Left renal cortex interstitium (tissue), 4 donors: ENCODE results near the gene RAB33B. TPM values are rescaled to one million over a fixed set of nuclear protein-coding genes. Genes with fewer than 3 reads are reported as not detected.
"Not testable (repeated sequence)": the region's sequence is repeated elsewhere in the genome, so short reads cannot be mapped to it uniquely, and the experiment has no call there.

ENCODE experiments used
- DNase-seq, 4 donors: peaks; one replicate each; pipeline ENCODE4 v3.0.0-alpha.2; 2013; ENCODE audit warnings: low read depth in 4 of 4, low spot score in 2 of 4, missing footprints in 1 of 4
- polyA plus RNA-seq, 4 donors: library from polyadenylated mRNA; unstranded; fragments of 120-200 nt; gene quantifications; one replicate each; pipeline ENCODE4 v1.2.1, GENCODE V29; 2013; ENCODE audit not compliant: insufficient read length in 4 of 4

The RAB33B gene
- polyA plus RNA-seq, 4 donors = 10.1 to 13.0 (median 11.4) TPM

DNA sequence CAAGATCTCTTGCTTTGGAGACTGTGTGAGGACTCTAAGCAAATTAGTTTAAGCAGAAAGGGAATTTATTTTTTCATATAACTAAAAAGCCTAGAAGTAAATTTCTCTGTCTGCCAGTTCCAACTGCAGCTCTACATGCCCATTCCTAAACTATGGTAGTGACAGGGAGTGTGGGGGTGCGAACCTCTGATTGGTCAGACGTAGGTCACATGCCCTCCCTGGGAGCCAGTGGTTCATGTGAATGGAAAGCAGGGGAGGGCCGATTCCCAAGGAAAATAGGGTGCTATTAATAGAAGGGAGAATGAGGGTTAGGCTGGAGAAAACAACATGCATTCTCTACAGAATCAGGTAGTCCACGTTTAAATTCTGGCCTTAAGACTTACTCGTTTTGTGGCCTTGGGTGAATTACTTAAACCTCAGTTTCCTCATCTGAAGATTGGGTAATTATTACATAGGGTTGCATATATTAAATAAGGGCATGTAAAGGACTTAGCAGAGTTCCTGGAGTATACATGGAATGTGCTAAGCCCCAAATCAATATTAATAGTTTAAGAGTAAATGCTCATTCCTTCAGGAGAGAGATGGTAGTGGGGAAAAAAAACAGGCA lies 7.2 kb downstream of the RAB33B start:
- no peak for DNase-seq

DNA sequence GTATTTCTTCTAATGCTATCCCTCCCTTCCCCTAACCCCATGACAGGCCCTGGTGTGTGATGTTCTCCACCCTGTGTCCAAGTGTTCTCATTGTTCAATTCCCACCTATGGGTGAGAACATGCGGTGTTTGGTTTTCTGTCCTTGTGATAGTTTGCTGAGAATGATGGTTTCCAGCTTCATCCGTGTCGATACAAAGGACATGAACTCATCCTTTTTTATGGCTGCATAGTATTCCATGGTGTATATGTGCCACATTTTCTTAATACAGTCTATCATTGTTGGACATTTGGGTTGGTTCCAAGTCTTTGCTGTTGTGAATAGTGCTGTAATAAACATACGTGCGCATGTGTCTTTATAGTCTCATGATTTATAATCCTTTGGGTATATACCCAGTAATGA lies 10.6 kb downstream of the RAB33B start:
- DNase-seq = not testable (repeated sequence)

DNA sequence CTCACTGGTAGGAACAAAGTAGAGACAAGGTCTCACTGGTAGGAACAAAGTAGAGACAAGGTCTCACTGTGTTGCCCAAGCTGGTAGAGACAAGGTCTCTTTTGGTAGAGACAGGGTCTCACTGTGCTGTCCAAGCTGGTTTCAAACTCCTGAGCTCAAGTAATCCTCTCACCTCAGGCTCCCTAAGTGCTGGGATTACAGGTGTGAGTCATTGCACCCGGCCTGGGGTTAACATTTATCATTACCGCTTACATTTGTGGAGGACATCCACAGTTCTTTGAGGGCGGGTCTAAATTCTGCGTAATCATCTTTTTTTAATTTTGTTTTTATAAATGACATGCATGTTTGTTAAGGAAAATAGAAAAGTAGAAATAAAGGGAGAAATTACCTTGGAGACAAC lies 12.0 kb downstream of the RAB33B start:
- DNase-seq = no peak

DNA sequence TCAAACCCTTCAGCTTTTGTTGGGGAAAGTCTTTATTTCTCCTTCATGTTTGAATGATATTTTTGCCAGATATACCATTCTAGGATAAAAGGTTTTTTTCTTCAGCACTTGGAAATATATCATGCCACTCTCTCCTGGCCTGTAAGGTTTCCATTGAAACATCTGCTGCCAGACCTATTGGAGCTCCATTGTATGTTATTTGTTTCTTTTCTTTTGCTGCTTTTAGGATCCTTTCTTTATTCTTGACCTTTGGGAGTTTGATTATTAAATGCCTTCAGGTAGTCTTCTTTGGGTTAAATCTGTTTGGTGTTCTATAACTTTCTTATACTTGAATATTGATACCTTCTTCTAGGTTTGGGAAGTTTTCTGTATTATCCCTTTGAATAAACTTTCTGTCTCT lies 14.8 kb downstream of the RAB33B start:
- DNase-seq = not testable (repeated sequence)

DNA sequence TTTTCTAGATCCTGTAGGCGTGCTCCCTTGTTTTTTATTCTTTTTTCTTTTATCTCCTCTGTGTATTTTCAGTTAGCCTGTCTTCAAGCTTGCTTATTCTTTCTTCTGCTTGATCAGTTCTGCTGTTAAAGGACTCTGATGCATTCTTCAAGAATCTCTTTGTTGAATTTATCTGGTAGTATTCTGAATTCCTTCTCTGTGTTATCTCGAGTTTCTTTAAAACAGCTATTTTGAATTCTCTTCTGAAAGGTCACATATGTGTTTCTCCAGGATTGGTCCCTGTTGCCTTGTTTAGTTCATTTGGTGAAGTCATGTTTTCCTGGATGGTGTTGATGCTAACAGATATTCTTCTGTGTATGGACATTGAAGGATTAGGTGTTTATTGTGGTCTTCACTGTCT lies 15.3 kb downstream of the RAB33B start:
- no peak for DNase-seq

DNA sequence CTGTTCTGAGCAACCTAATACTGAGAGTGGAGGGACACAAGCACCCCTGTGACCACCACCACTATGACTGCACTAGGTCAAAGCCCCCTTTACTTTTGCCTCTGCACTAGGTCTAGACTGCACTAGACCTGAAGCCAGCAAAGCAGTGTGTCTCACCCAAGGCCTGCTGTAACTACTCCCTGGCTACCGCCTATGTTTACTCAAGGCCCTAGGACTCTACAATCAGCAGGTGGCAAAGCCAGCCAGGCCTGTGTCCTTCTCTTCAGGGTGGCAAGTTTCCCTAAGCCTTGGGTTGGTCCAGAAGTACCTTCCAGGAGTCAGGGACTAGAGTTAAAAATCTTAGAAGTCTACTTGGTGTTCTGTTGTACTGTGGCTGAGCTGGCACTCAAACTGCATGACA lies 15.9 kb downstream of the RAB33B start:
- no peak for DNase-seq

DNA sequence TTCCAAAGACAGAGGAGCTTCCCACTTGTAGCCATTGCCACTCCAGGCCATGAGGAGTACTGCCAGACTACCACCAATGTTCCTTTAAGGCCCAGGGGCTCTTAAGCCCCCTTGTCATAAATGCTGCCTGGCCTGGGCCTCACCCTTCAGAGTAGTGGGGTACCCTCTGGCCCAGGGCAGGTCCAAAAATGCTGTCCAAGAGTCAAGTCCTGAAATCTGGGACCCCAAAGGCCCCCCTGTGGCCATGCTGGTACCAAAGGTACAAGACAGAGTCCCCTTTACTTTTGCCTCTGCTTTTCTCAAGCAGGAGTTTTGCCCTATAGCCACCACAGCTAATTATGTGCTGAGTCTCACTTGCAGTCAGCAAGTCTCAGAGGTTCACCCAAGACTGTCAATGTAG lies 16.4 kb downstream of the RAB33B start:
- no peak for DNase-seq

DNA sequence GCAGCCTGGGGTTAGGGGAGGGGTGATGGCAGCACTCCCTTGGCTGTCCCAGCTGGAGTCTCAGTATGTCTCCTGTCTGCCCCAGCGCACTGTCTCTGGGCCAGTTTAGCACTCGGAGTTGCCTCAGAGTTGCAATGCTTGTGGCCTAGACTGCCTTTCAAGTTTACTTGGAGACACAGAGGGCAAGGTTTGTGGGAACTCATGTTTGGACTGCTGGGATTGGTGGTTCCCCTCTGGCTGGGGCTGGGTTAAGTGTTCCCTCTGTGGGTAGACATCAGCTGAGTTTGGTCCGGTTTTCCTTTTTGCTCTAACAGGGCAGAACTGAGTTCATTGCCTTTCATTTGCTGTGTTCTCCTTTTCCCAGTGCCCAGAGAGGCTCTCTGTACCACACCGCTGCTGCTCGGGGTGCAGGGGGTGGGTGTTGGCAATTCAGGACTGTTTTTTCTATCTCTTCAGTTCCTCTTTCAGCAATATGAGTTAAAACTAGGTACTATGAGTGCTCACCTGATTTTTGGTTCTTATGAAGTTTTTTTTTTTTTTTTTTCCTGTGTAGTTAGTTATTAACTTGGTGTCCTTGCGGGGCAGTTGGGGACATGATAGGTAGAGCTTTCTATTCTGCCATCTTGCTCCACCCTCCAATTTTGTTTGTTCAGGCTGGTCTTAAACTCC lies 17.2 kb downstream of the RAB33B start:
- no peak for DNase-seq

DNA sequence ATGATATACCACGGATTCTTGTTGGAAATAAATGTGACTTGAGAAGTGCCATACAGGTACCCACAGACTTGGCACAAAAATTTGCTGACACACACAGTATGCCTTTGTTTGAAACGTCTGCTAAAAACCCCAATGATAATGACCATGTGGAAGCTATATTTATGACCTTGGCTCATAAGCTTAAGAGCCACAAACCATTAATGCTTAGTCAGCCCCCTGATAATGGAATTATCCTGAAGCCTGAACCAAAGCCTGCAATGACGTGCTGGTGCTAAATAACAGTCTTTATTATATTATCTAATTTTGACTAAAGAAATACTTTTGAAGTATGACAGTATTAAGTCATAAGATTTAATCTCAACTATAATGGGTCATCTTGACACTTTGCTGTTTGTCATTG lies 18.9 kb downstream of the RAB33B start:
- no peak for DNase-seq

DNA sequence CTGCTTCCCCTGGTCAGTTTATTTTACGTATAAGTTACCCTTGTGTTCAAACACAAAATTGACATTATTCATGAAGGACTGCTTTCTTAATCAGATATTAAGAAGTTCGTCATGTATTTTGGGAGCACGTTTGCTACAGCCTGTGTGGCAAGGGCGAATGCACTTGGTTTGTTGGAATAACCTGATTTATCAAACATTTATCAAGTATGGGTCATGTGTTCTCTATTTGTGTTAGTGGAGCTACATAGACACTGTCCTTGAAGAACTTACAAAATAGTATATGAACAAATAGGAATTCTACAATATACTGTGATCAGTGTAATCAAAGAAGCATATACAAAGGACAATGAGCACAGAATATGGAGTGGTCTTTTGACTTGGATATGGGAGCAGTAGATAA lies 22.4 kb downstream of the RAB33B start:
- DNase-seq = no peak

DNA sequence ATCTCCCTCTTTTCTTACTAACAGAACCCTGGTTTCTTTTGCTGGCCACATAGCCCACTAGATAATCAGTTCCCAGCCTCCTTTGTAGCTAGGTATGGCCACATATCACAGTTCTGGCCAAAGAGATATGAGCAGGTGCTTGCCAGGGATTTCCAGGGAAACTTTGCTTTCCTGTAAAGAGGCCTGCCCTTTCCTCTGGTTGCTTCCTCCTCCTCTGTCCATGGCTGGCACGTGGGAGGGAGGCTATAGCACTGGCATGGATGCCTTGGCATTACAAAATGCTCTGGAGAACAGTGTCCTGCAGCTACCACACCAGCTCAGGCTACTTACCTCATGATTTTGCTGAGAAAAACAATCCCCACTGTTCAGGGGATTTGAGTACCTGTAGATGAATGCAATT lies 27.5 kb downstream of the RAB33B start:
- no peak for DNase-seq

DNA sequence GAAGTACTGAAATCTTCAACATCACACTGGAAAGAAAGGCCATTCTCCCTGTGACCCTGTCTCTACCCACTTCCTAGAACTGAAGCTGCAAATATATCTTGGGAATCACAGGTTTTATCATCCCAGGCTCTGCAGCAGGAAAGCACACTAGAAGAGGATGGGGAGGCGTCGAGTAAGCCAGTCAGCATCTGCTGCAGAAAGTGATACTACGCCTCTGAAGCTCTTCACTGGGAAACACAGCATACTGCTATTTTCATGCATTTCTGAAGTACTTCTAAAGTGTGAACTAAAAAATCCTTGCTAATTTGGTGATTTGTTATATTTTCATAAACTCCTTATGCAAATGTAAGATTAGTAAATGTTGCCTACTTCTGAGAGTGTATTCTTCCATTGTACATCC lies 29.1 kb downstream of the RAB33B start:
- no peak for DNase-seq

DNA sequence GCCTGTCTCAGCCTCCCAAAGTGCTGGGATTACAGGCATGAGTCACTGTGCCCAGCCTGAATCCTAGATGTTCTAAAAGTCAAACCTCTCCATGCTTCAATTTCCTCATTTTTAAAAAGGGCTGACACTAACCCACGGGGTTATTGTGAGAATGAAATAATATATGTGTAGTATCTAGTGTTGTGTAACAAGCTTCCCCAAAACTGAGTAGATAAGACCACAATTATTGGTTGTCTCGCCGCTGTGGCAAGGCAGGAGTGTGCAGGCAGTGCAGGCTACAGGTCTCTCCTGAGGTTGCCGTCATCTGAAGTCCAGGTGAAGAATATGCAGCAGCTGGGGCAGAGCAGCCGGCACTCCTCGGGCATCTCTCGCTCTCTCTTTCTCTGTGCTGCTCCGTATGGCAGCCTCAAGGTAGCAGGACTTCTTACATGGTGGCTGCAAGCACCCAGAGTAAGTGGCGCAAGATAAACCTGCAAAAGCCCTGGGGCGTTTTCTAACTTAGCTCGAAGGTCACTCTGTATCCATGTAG lies 30.9 kb downstream of the RAB33B start:
- DNase-seq = no peak

DNA sequence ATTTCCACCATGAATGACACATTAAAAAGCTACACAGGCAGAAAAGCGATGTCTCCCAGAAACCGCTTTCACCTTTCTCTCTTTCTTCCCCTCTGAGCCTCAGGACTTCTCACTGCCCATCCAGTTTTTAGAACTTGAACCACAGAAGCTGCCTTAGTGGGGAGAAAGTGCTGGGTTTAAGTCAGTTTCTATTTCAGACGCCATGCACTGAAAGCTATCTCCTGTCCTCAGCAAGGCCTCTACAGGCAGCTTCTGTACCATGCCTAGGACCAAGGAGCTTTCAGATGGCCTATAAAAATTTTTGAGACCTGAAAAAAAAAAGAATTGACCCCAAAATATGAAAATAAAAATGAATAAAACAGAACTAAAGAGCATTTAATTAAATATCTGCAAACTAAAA lies 34.5 kb downstream of the RAB33B start:
- no peak for DNase-seq

DNA sequence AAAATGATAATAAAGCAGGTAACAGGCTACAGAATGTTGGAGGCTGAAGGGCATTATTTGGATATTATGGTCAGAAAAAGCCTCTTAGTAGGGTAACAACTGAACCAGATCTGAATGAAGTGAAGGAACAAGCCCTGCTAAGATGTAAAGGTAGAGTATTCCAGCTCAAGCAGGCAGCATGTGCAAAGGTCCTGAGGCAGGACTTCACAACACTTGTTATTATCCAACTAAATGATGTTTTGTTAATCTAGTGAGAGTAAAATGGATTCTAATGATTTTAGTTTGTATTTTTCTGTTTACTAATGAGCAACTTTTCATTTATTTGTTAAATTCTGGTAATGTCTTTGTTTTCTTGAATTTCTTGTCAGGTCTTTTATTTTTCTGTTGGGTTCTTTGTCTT lies 35.7 kb downstream of the RAB33B start:
- no peak for DNase-seq

DNA sequence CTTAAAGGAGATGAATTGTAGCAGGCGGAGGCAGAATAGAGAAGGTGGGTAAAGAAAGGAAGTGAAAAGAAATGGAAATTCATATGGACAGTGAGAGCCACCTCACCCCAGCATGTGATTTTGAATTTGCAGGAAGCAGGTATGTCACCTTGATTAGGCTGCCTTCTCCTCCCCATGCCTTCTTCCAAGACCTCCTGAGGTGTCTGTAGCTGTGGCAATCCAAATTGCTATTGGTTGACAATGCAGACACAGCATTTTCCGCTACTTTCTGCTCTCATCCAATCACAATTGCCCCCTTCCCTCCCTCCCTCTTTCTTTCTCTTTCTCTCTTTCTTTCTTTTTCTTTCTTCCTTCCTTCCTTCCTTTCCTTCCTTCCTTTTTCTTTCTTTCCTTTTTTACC lies 38.5 kb downstream of the RAB33B start:
- DNase-seq = no peak

DNA sequence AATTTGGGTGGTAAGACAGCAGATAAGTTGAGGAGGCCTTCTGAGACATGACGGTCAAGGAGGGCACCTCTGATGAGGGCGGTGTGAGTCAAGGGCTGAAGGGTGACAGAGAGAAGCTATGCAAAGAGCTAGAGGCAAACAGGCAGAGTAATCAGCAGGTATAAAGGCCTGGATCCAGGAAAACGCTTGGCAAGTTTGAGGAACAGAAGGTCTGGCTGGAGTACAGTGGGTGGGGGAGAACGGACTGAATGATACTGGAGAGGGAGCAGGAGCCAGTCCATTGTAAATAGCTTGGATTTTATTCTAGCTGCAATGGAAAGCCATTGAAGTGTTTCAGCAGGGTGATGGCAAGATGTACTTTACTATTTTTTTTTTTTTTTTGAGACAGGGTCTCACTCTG lies 39.3 kb downstream of the RAB33B start:
- DNase-seq = no peak

DNA sequence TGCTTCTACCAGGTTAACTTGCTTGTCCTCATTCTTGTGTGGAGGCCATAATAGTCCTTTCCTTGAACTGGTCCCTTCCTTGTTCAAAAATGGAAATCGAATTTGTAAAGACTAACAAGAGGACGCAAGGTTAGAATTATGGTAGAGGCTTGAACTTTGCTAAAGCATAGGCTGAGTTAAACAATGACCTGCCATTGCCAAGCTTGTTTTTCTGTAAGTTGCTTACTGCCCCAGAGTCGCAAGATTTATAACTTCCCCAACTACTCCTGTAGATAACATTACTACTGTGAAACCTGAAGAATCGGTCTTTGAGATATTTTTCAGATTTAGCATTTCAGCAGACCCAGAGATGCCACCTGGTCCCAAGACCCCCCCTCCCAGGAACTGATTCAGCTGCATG lies 45.3 kb downstream of the RAB33B start:
- DNase-seq = no peak

DNA sequence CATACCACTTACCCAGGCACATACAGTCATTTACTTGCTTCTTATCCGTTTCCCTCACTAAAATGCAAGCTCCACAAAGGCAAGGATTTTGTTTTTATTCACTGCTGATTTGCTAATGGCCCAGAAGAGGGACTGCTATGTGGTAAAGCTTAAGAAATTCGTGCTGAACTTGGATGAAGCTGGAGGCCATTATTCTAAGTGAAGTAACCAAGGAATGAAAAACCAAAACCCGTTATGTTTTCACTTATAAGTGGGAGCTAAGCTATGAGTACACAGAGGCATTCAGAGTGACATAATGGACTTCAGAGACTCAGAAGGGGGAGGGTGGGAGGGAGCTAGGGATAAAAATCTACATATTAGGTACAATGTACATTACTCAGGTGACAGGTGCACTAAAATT lies 47.2 kb downstream of the RAB33B start:
- no peak for DNase-seq

DNA sequence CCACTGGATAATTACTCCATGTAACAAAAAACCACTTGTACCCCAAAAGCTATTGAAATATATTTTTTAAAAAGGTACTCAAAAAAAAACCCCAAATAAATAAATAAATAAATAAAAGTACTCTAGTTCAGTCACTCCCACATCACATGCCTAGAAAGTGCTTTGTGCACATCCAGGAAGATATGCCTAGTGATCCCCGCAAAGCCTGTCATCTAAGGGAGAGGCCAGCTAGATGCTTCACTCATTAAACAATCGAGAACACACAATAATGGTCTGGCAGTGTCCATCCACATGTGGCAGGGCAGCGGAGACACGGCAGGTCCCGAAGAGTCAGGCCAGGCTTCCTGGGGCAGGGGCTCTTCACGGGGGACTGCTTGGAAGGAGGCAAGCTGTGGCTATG lies 47.6 kb downstream of the RAB33B start:
- no peak for DNase-seq

DNA sequence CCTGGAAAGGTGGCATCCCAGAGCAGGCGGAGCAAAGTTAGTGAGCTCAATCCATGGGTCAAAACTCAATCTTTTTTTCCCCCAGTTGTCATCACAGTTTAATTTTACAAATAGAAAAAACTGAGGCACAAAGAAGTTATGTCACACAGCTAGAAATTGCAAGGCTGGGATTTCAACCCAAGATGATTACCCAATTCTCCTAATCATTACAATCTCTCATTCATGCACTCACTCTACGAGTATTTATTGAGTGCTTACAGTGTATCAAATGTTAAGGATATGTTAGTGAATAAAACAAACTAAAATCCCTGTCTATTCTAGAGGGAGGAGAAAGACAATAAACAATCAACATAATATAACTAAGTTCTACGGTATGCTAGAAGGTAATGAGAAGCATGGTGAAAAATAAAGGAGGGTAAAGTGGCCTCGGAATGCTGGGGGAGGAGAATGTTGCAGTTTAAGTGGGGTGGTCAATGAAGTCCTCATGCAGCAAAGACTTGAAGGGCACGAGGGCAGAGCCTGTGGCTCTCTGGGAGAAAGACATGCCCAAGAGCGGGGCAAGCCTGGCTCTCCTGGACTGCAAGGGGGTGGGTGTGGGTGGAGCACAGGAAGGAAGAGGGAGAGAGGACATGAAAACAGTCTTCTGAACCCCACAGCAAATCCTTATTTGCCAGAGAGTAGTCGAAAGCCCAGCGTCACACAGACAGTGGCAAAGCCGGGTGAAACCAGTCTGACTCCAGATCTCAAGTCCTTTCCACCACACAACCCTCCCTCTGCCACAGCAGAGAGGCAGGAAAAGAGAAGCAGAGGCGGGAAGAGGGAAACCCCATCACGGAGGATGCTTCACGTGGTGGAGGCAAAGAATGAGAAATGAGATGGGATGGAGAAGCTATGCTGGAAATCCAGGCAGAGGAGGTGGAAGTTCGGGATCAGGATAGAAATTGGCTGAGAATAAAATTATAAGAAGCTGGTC lies 48.3 kb downstream of the RAB33B start:
- no peak for DNase-seq
